ENCODE data around the gene SMARCA2.

The SMARCA2 gene

GRCh38 chr9:2151171-2151570, 136.0 kb downstream of the SMARCA2 start:
- no peak for DNase-seq

GRCh38 chr9:2152966-2153629, 138.0 kb downstream of the SMARCA2 start:
- DNase-seq: no peak

- DNase-seq: no peak
Observed at GRCh38 chr9:2153630-2154217, 138.6 kb downstream of the SMARCA2 start.

- DNase-seq: no peak
Observed at GRCh38 chr9:2154731-2155130, 139.6 kb downstream of the SMARCA2 start.

GRCh38 chr9:2155966-2156365, 140.8 kb downstream of the SMARCA2 start:
- no peak for DNase-seq

GRCh38 chr9:2157277-2158110, 142.3 kb downstream of the SMARCA2 start:
- peak; percentile 18 for DNase-seq

GRCh38 chr9:2158111-2158610, 143.0 kb downstream of the SMARCA2 start:
- DNase-seq: peak; percentile 36

GRCh38 chr9:2158766-2159430, 143.8 kb downstream of the SMARCA2 start:
- DNase-seq: no peak

- DNase-seq: no peak
Observed at GRCh38 chr9:2159521-2160454, 144.6 kb downstream of the SMARCA2 start.

GRCh38 chr9:2161661-2162060, 146.5 kb downstream of the SMARCA2 start:
- DNase-seq: no peak

GRCh38 chr9:2163231-2163885, 148.2 kb downstream of the SMARCA2 start:
- no peak for DNase-seq

- no peak for DNase-seq
Observed at GRCh38 chr9:2164268-2164667, 149.1 kb downstream of the SMARCA2 start.

- no peak for DNase-seq
Observed at GRCh38 chr9:2166203-2166602, 151.1 kb downstream of the SMARCA2 start.

GRCh38 chr9:2169035-2169434, 153.9 kb downstream of the SMARCA2 start:
- no peak for DNase-seq

GRCh38 chr9:2170722-2171121, 155.6 kb downstream of the SMARCA2 start:
- no peak for DNase-seq

- no peak for DNase-seq
Observed at GRCh38 chr9:2173170-2173569, 158.0 kb downstream of the SMARCA2 start.

- DNase-seq: no peak
Observed at GRCh38 chr9:2173861-2174260, 158.7 kb downstream of the SMARCA2 start.

GRCh38 chr9:2174306-2174705, 159.2 kb downstream of the SMARCA2 start:
- DNase-seq: no peak

- no peak for DNase-seq
Observed at GRCh38 chr9:2174911-2175310, 159.8 kb downstream of the SMARCA2 start.

- no peak for DNase-seq
Observed at GRCh38 chr9:2177121-2177520, 162.0 kb downstream of the SMARCA2 start.

GRCh38 chr9:2178034-2178734, 163.0 kb downstream of the SMARCA2 start:
- DNase-seq: no peak

Data from activated CD8-positive, alpha-beta memory T cell treated with anti-CD3 and anti-CD28 coated beads, Interleukin-2, amount 50 U/mL, for 4 hours (primary cell).